Keratinocyte (primary cell): ENCODE results near the gene TSPAN16. TPM values are rescaled to one million over a fixed set of nuclear protein-coding genes. Genes with fewer than 3 reads are reported as not detected.
A peak's percentile ranks its signal among the peaks of the same experiment; 100 is the strongest.

Experiments used
- DNase-seq: peaks from one replicate; pipeline ENCODE4 v3.0.0-alpha.2; 2011; ENCODE audit warnings: low read depth, missing footprints, low spot score
- FAIRE-seq: peaks from 2 replicates; lab custom pipeline; 2011; peaks lifted over from hg19 to GRCh38; lab: Jason Lieb, UNC
- H2AFZ ChIP-seq: 2 replicates; pipeline ENCODE4 v1.6.0; 2012; ENCODE audit warnings: low read length, control low read depth, inconsistent platforms; ENCODE audit not compliant: control insufficient read depth
- H3K27ac ChIP-seq: 2 replicates; pipeline ENCODE4 v1.5.1; 2011; ENCODE audit warnings: low read length; ENCODE audit not compliant: control insufficient read depth, insufficient read depth
- H3K27me3 ChIP-seq: 3 replicates; pipeline ENCODE4 v1.6.0; 2011; ENCODE audit warnings: low read length; ENCODE audit not compliant: control insufficient read depth, insufficient read depth; ENCODE audit errors: extremely low read depth
- H3K36me3 ChIP-seq, 2 experiments: 2 replicates in 1 of 2; 3 replicates in 1 of 2; pipeline ENCODE4 v1.5.1; 2011; ENCODE audit warnings: low read length in 2 of 2, mild to moderate bottlenecking in 1 of 2; ENCODE audit not compliant: control insufficient read depth in 2 of 2, insufficient read depth in 2 of 2; ENCODE audit errors: extremely low read depth in 1 of 2
- H3K4me1 ChIP-seq: 3 replicates; pipeline ENCODE4 v1.5.1; 2011; ENCODE audit warnings: low read length; ENCODE audit not compliant: control insufficient read depth, insufficient read depth; ENCODE audit errors: extremely low read depth
- H3K4me2 ChIP-seq: 3 replicates; pipeline ENCODE4 v1.6.0; 2011; ENCODE audit warnings: low read depth, low read length; ENCODE audit not compliant: control insufficient read depth, insufficient read depth; ENCODE audit errors: extremely low read depth
- H3K4me3 ChIP-seq, 3 experiments: fragments of 200-600 bp in 1 of 3; sonication (generic) in 1 of 3; 2 replicates in 2 of 3; 3 replicates in 1 of 3; pipeline ENCODE4 v1.5.1; 2011 to 2016; ENCODE audit warnings: low read length in 3 of 3, mild to moderate bottlenecking in 3 of 3, control low read depth in 2 of 3, inconsistent platforms in 1 of 3, low read depth in 1 of 3, mixed read lengths in 1 of 3, mixed run types in 1 of 3, moderate library complexity in 1 of 3; ENCODE audit not compliant: control insufficient read depth in 2 of 3, insufficient read depth in 2 of 3; ENCODE audit errors: extremely low read depth in 1 of 3
- H3K79me2 ChIP-seq: 2 replicates; pipeline ENCODE4 v1.6.0; 2012; ENCODE audit warnings: low read length; ENCODE audit not compliant: control insufficient read depth, insufficient read depth
- H3K9ac ChIP-seq: 3 replicates; pipeline ENCODE4 v1.6.0; 2011; ENCODE audit warnings: low read length; ENCODE audit not compliant: control insufficient read depth, insufficient read depth; ENCODE audit errors: extremely low read depth
- H3K9me1 ChIP-seq: 3 replicates; pipeline ENCODE4 v1.6.0; 2011; ENCODE audit warnings: low read length; ENCODE audit not compliant: control insufficient read depth, insufficient read depth; ENCODE audit errors: extremely low read depth
- H3K9me3 ChIP-seq: 2 replicates; pipeline ENCODE4 v1.5.1; 2012; ENCODE audit warnings: low read depth, low read length; ENCODE audit not compliant: control insufficient read depth
- H4K20me1 ChIP-seq: 3 replicates; pipeline ENCODE4 v1.6.0; 2011; ENCODE audit warnings: low read length; ENCODE audit not compliant: control insufficient read depth, insufficient read depth; ENCODE audit errors: extremely low read depth
- EZH2 ChIP-seq: IDR thresholded peaks from one replicate; pipeline ENCODE4 v1.6.1; 2012; ENCODE audit warnings: inconsistent platforms, mild to moderate bottlenecking, low read length, moderate library complexity
- dilution Hi-C: fragments of 300-500 bp; cut with MboI; formaldehyde crosslinking; loops from one replicate; pipeline ENCODE4 v1.7.0; 2020; ENCODE audit warnings: low sequenced_read_pairs; ENCODE audit not compliant: extremely low pct_ligation_motif_present
- polyA plus RNA-seq, 5 experiments: library from polyadenylated mRNA; depleted of rRNA in 3 of 5; stranded (reverse) in 3 of 5; stranded (forward) in 1 of 5; unstranded in 1 of 5; fragments of >200 nt; gene quantifications; 1 replicate in 1 of 5; 2 replicates in 3 of 5; 3 replicates in 1 of 5; pipeline versions ENCODE4 v1.2.1 to v1.2.3, GENCODE V29; 2011 to 2012; ENCODE audit warnings: missing spikeins in 2 of 5, low read depth in 1 of 5, low replicate concordance in 1 of 5
- TF ChIP-seq, protein P1 (sequence below), 3 experiments: IDR thresholded peaks in 1 of 3; conservative IDR thresholded peaks in 1 of 3; optimal IDR thresholded peaks in 1 of 3; 2 replicates in 2 of 3; 3 replicates in 1 of 3; pipeline versions ENCODE3 to v1.5.1; 2011; ENCODE audit warnings: low read length in 3 of 3, mild to moderate bottlenecking in 3 of 3, moderate library complexity in 2 of 3, control low read depth in 1 of 3, inconsistent platforms in 1 of 3; ENCODE audit not compliant: insufficient read depth in 2 of 3; ENCODE audit errors: extremely low read depth in 1 of 3

TSPAN16 gene
- polyA plus RNA-seq, 1 donor (not counting 4 experiments of a cell fraction or from before 2014, with no cell fraction given): not detected

- H3K4me3 ChIP-seq: peak overlapping the region; percentile 81 to 98 (median 89)
- no peak overlapping the region for H3K27ac ChIP-seq
- no peak for FAIRE-seq
Observed at GRCh38 chr19:11338121-11338520, 42.2 kb downstream of the TSPAN16 start.

GRCh38 chr19:11338569-11339253 is 42.8 kb downstream of the TSPAN16 start:
- no peak for FAIRE-seq

More at GRCh38 chr19:11338121-11338520, 42.2 kb downstream of the TSPAN16 start:
- Histone ChIP-seq H3K9me1 (peaks cover 3% of the 10 kb centered on the region), H3K27me3 (no peaks in the 10 kb centered on the region), H4K20me1 (no peaks in the 10 kb centered on the region), H3K4me1 (peaks cover 9% of the 10 kb centered on the region), H3K9me3 (no peaks in the 10 kb centered on the region), H3K4me2 (peak overlapping the region; percentile 94), H3K9ac (peak overlapping the region; percentile 68), H3K79me2 (peaks cover 14% of the 10 kb centered on the region), H3K36me3 (peaks cover 27 to 30% of the 10 kb centered on the region in 2 experiments), H2AFZ (no peak overlapping the region)
- no peak for DNase-seq
- dilution Hi-C loops: no loop called here
- TF ChIP-seq, protein P1, sequence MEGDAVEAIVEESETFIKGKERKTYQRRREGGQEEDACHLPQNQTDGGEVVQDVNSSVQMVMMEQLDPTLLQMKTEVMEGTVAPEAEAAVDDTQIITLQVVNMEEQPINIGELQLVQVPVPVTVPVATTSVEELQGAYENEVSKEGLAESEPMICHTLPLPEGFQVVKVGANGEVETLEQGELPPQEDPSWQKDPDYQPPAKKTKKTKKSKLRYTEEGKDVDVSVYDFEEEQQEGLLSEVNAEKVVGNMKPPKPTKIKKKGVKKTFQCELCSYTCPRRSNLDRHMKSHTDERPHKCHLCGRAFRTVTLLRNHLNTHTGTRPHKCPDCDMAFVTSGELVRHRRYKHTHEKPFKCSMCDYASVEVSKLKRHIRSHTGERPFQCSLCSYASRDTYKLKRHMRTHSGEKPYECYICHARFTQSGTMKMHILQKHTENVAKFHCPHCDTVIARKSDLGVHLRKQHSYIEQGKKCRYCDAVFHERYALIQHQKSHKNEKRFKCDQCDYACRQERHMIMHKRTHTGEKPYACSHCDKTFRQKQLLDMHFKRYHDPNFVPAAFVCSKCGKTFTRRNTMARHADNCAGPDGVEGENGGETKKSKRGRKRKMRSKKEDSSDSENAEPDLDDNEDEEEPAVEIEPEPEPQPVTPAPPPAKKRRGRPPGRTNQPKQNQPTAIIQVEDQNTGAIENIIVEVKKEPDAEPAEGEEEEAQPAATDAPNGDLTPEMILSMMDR (optimal IDR thresholded peaks at IDR 0.05 in 1 of 3, IDR thresholded peaks at IDR 0.05 in 1 of 3, conservative IDR thresholded peaks at IDR 0.05 in 1 of 3; ENCODE audit: extremely low read depth in 1 of 3, insufficient read depth in 2 of 3, low read length in 3 of 3): no peak
- TF ChIP-seq EZH2: no peak

More at GRCh38 chr19:11338569-11339253, 42.8 kb downstream of the TSPAN16 start:
- Histone ChIP-seq H3K9me1 (peaks cover 3% of the 10 kb centered on the region), H3K36me3 (peaks cover 27% of the 10 kb centered on the region in 2 experiments), H3K79me2 (peaks cover 14% of the 10 kb centered on the region), H3K27me3 (no peaks in the 10 kb centered on the region), H3K9me3 (no peaks in the 10 kb centered on the region), H3K4me1 (peaks cover 9% of the 10 kb centered on the region), H3K9ac (peak overlapping the region; percentile 68), H3K4me3 (peak overlapping the region; percentile 81 to 98 (median 89)), H3K4me2 (peak overlapping the region; percentile 94), H2AFZ (peak overlapping the region; percentile 66), H3K27ac (peak overlapping the region; percentile 2), H4K20me1 (no peaks in the 10 kb centered on the region)
- no peak for DNase-seq
- dilution Hi-C loops: no loop called here
- TF ChIP-seq, protein P1 (optimal IDR thresholded peaks at IDR 0.05 in 1 of 3, IDR thresholded peaks at IDR 0.05 in 1 of 3, conservative IDR thresholded peaks at IDR 0.05 in 1 of 3; ENCODE audit: extremely low read depth in 1 of 3, insufficient read depth in 2 of 3, low read length in 3 of 3): no peak
- no peak for TF ChIP-seq EZH2
